ENCODE results near the gene MYH11.
"Not testable (repeated sequence)": the region's sequence is repeated elsewhere in the genome, so short reads cannot be mapped to it uniquely, and the experiment has no call there.

Gene MYH11

GRCh38 chr16:15849209-15849981, 7.4 kb downstream of the MYH11 start:
- Histone ChIP-seq H3K27ac (no peak overlapping the region), H3K4me2 (no peak overlapping the region), H3K9ac (no peak overlapping the region), H3K27me3 (no peaks in the 10 kb centered on the region), H3K36me3 (no peaks in the 10 kb centered on the region), H3K4me3 (no peak overlapping the region), H4K20me1 (no peaks in the 10 kb centered on the region), H3K9me3 (no peaks in the 10 kb centered on the region), H3K4me1 (no peaks in the 10 kb centered on the region)
- TF ChIP-seq Cebpa-rat (IDR thresholded peaks at IDR 0.05), result no peak

DNA sequence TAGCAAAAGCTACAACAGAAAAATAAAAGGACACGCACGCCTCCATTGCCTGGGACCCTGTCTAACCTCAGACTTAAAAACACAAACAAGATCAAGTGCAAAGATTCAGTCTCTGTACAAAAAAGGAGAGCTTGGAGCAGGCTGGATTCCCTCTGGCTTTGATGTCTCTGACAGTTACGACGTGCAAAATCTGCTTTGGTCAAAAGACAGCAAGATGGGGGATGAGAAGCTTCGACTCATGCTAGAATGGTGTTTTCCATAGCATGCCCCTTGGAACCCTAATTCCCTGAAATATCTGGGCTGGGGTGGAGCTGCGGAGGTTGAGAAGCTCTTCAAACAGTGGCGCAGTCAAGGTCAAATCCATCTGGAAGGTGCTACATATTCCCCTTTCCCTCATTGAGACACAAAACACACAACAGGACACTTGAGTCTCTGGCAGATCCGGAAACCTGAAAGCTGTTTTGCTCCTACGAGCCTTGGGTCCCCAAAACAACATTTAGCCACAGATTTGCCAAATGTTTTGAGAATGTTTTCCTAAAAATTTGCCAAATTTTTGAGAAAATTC, 9.1 kb downstream of the MYH11 start:
- Histone ChIP-seq H3K4me3 (no peak overlapping the region), H3K4me2 (no peak overlapping the region), H3K4me1 (no peaks in the 10 kb centered on the region), H3K9me3 (no peaks in the 10 kb centered on the region), H4K20me1 (no peaks in the 10 kb centered on the region), H3K27me3 (no peaks in the 10 kb centered on the region), H3K9ac (no peak overlapping the region), H3K36me3 (no peaks in the 10 kb centered on the region), H3K27ac (no peak overlapping the region)
- no peak for TF ChIP-seq Cebpa-rat (IDR thresholded peaks at IDR 0.05)

- Histone ChIP-seq H3K9ac (no peak overlapping the region), H3K9me3 (no peaks in the 10 kb centered on the region), H3K4me2 (no peak overlapping the region), H3K27me3 (no peaks in the 10 kb centered on the region), H3K4me1 (no peaks in the 10 kb centered on the region), H3K4me3 (no peak overlapping the region), H4K20me1 (no peaks in the 10 kb centered on the region), H3K27ac (no peak overlapping the region), H3K36me3 (no peaks in the 10 kb centered on the region)
- no peak for TF ChIP-seq Cebpa-rat (IDR thresholded peaks at IDR 0.05)
These were observed 10.3 kb downstream of the MYH11 start for GRCh38 chr16:15846510-15846909.

DNA sequence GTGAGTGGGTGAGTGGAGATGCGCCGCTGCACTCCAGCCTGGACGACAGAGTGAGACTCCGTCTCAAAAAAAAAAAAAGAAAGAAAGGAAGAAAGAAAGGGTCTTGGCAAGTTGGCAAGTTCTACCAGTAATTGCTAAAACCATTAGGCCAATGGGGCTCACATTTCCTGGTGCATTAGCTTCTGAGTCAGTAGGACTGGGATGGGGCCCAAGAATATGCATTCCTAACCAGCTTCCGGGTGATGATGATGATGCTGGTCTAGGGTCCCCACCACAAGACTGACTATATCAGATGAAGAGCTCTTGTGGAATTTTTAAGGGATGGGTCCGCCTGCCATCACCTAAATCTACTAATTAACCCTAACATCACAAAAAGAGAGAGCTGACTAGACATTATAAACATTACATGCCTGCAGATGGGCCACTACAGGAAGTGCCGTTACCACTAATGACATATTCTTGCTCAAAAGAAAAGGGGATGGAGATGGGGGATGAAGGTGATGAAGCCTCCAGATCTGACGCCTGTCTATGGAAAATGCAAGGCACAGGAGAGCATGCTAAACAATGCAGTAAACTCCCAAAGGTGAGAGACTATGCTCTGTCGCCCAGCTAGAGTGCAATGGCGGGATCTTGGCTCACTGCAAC, 13.1 kb downstream of the MYH11 start:
- H3K9ac ChIP-seq, result no peak overlapping the region
- no peaks in the 10 kb centered on the region for H3K4me1 ChIP-seq
- no peak overlapping the region for H3K27ac ChIP-seq
- H4K20me1 ChIP-seq, result no peaks in the 10 kb centered on the region
- H3K36me3 ChIP-seq, result no peaks in the 10 kb centered on the region
- no peaks in the 10 kb centered on the region for H3K9me3 ChIP-seq
- H3K27me3 ChIP-seq, result no peaks in the 10 kb centered on the region
- H3K4me3 ChIP-seq, result no peak overlapping the region
- no peak overlapping the region for H3K4me2 ChIP-seq
- no peak for TF ChIP-seq Cebpa-rat (IDR thresholded peaks at IDR 0.05)

- H3K27ac ChIP-seq, H3K9me3 ChIP-seq, H3K27me3 ChIP-seq, H3K36me3 ChIP-seq, H3K4me2 ChIP-seq, H4K20me1 ChIP-seq, H3K9ac ChIP-seq, H3K4me3 ChIP-seq: not testable (repeated sequence)
- peaks cover 15% of the 10 kb centered on the region for H3K4me1 ChIP-seq
These were observed 17.6 kb downstream of the MYH11 start for GRCh38 chr16:15839204-15839603.

- H3K9ac ChIP-seq, result no peak overlapping the region
- H3K27ac ChIP-seq, result no peak overlapping the region
- H3K4me3 ChIP-seq, result no peak overlapping the region
- no peaks in the 10 kb centered on the region for H4K20me1 ChIP-seq
- H3K27me3 ChIP-seq, result no peaks in the 10 kb centered on the region
- no peak overlapping the region for H3K4me2 ChIP-seq
- H3K4me1 ChIP-seq, result peaks cover 25% of the 10 kb centered on the region
- no peaks in the 10 kb centered on the region for H3K36me3 ChIP-seq
- H3K9me3 ChIP-seq, result no peaks in the 10 kb centered on the region
- TF ChIP-seq Cebpa-rat (IDR thresholded peaks at IDR 0.05), result no peak
These were observed 19.1 kb downstream of the MYH11 start for GRCh38 chr16:15837761-15838160.

DNA sequence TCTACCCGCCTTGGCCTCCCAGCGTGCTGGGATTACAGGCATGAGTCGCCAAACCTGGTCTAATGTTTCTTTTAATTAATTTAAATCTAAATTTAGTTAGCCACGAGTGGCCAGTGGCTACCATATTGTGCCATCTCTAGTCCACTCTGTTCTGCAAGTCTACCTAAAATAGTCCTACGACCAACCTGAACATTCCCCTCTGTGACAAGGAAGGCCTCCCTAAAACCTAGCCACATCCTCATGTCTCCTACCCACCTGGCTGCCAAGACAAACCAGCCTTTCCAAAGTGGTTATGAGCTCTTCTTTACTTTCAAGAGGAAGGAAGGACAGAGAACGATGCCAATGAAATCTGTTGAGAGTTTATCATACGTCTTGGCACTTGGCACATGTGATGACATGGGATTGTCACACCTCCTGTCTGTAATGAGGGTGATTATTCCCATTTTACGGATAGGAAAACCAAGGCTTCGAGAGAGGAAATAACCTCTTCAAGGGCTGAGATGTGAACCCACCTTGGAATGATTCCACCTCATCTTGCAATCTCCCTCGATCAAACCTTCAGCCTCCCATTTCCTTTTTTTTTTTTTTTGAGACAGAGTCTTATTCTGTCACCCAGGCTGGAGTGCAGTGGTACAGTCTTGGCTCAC, 19.7 kb downstream of the MYH11 start:
- no peak for TF ChIP-seq Cebpa-rat (IDR thresholded peaks at IDR 0.05)
- no peak overlapping the region for H3K4me3 ChIP-seq
- H3K4me1 ChIP-seq, result peaks cover 27% of the 10 kb centered on the region
- H4K20me1 ChIP-seq, result no peaks in the 10 kb centered on the region
- no peak overlapping the region for H3K4me2 ChIP-seq
- H3K27ac ChIP-seq, result no peak overlapping the region
- H3K9me3 ChIP-seq, result no peaks in the 10 kb centered on the region
- H3K27me3 ChIP-seq, result no peaks in the 10 kb centered on the region
- no peak overlapping the region for H3K9ac ChIP-seq
- H3K36me3 ChIP-seq, result no peaks in the 10 kb centered on the region

- Histone ChIP-seq H3K9ac (no peak overlapping the region), H4K20me1 (no peaks in the 10 kb centered on the region), H3K4me2 (peak overlapping the region; percentile 35), H3K36me3 (no peaks in the 10 kb centered on the region), H3K4me3 (no peak overlapping the region), H3K4me1 (peaks cover 37% of the 10 kb centered on the region), H3K27ac (no peak overlapping the region), H3K9me3 (no peaks in the 10 kb centered on the region), H3K27me3 (no peaks in the 10 kb centered on the region)
- no peak for TF ChIP-seq Cebpa-rat (IDR thresholded peaks at IDR 0.05)
These were observed 20.8 kb downstream of the MYH11 start for GRCh38 chr16:15836074-15836473.

DNA sequence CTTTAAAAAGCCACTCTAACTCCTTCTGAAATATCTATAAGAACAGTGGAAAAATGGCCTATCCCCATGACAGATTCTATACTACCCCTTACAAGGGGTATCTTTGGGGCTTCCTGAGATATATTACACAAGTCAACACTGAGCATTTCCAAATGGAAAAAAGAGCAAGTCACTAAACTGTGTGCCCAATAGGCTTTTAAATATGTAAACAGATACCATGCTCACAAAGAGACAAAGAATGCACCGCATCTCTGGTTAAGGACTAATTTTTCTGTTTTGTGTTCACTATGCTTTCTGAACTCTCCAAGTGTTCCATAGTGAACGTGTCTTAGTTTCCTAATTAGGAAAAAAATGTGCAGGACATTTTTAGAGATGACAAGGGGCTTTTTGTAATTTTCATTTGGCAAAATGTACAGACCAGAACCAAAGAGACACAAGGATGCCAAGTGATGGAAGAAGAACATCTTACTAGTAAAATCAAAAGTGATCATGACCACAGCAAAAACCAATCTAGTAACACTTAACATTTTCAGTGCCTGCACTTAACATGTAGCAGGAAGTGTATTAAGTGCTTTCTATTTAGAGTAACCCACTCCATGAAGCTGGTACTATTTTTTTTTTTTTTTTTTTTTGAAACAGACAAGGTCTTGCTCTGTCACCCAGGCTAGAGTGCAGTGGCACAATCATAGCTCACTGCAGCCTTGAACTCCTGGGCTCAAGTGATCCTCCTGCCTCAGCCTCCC, 21.5 kb downstream of the MYH11 start:
- peaks cover 41% of the 10 kb centered on the region for H3K4me1 ChIP-seq
- H3K27me3 ChIP-seq, result no peaks in the 10 kb centered on the region
- no peak overlapping the region for H3K4me3 ChIP-seq
- no peaks in the 10 kb centered on the region for H3K9me3 ChIP-seq
- no peak for TF ChIP-seq Cebpa-rat (IDR thresholded peaks at IDR 0.05)
- H3K36me3 ChIP-seq, result no peaks in the 10 kb centered on the region
- no peaks in the 10 kb centered on the region for H4K20me1 ChIP-seq
- H3K27ac ChIP-seq, result no peak overlapping the region
- H3K4me2 ChIP-seq, result peak overlapping the region; percentile 35
- no peak overlapping the region for H3K9ac ChIP-seq

Data from BLaER1 (cell line).